ENCODE results near the gene ABRAXAS1. TPM values are rescaled to one million over a fixed set of nuclear protein-coding genes. Genes with fewer than 3 reads are reported as not detected.
"Not testable (repeated sequence)": the region's sequence is repeated elsewhere in the genome, so short reads cannot be mapped to it uniquely, and the experiment has no call there.

The ABRAXAS1 gene
- total RNA-seq, result 10 to 100 TPM; 20.1 to 21.7 TPM

- POLR2A ChIA-PET, result interaction anchor here (0.5 to 1.6 kb wide), 7 partner anchors 10 to 685 kb away, joined by 3 to 14 read pairs (median 3); partner anchors contain the start of genes COQ2, HELQ, HPSE and MRPS18C
- Mint-ChIP-seq H3K4me3 (peak within 1 kb of the TSS; percentile 99), H3K9me3 (no peaks in the 10 kb centered on the region), H3K36me3 (peaks cover under 1% of the 10 kb centered on the region), H3K27ac (peak within 1 kb of the TSS; percentile 98), H3K4me1 (peaks cover 15% of the 10 kb centered on the region), H3K27me3 (no peaks in the 10 kb centered on the region)
- peak; percentile 97 for ATAC-seq (ENCODE audit: low read depth)
- DNase-seq, result peak; percentile 98
These were observed at the start of gene ABRAXAS1 for GRCh38 chr4:83484500-83485461. ABRAXAS1 (minus strand) TSS chr4:83485100; CDS start chr4:83485072, 28 bp downstream.

- Mint-ChIP-seq H3K4me1 (no peaks in the 10 kb centered on the region), H3K9me3 (no peaks in the 10 kb centered on the region), H3K27me3 (peaks cover 25% of the 10 kb centered on the region), H3K36me3 (peaks cover 2% of the 10 kb centered on the region), H3K27ac (no peak overlapping the region), H3K4me3 (no peak overlapping the region)
- POLR2A ChIA-PET, result no interaction called here
- ATAC-seq (ENCODE audit: low read depth) (no peak), DNase-seq (no peak)
These were observed 42.8 kb upstream of the ABRAXAS1 start for GRCh38 chr4:83527671-83528070.

GRCh38 chr4:83522239-83522638 is 37.3 kb upstream of the ABRAXAS1 start:
- Mint-ChIP-seq H3K4me3 (no peak overlapping the region), H3K27ac (no peak overlapping the region), H3K36me3 (peaks cover 2% of the 10 kb centered on the region), H3K9me3 (no peaks in the 10 kb centered on the region), H3K27me3 (peaks cover 11% of the 10 kb centered on the region), H3K4me1 (no peaks in the 10 kb centered on the region)
- DNase-seq, result no peak
- no peak for ATAC-seq (ENCODE audit: low read depth)
- POLR2A ChIA-PET, result no interaction called here

GRCh38 chr4:83516042-83516772 is 31.3 kb upstream of the ABRAXAS1 start:
- H3K9me3 Mint-ChIP-seq, result no peaks in the 10 kb centered on the region
- ATAC-seq (ENCODE audit: low read depth) (no peak), DNase-seq (no peak)
- H3K27ac Mint-ChIP-seq, result no peak overlapping the region
- no peaks in the 10 kb centered on the region for H3K4me1 Mint-ChIP-seq
- POLR2A ChIA-PET, result no interaction called here
- H3K4me3 Mint-ChIP-seq, result no peak overlapping the region
- no peaks in the 10 kb centered on the region for H3K36me3 Mint-ChIP-seq
- peaks cover 3% of the 10 kb centered on the region for H3K27me3 Mint-ChIP-seq

- H3K27me3 Mint-ChIP-seq, result no peaks in the 10 kb centered on the region
- no peak overlapping the region for H3K27ac Mint-ChIP-seq
- no peak overlapping the region for H3K4me3 Mint-ChIP-seq
- H3K9me3 Mint-ChIP-seq, result no peaks in the 10 kb centered on the region
- H3K4me1 Mint-ChIP-seq, result peaks cover 4% of the 10 kb centered on the region
- H3K36me3 Mint-ChIP-seq, result no peaks in the 10 kb centered on the region
- ATAC-seq (ENCODE audit: low read depth), result no peak
- DNase-seq, result no peak
- POLR2A ChIA-PET, result no interaction called here
These were observed 25.5 kb upstream of the ABRAXAS1 start for GRCh38 chr4:83510442-83510841.

GRCh38 chr4:83509156-83509585 is 24.3 kb upstream of the ABRAXAS1 start:
- H3K4me3 Mint-ChIP-seq; ATAC-seq (ENCODE audit: low read depth): not testable (repeated sequence)

GRCh38 chr4:83504996-83505395 is 20.1 kb upstream of the ABRAXAS1 start:
- no peaks in the 10 kb centered on the region for H3K9me3 Mint-ChIP-seq
- ATAC-seq (ENCODE audit: low read depth) (no peak), DNase-seq (no peak)
- POLR2A ChIA-PET, result no interaction called here
- H3K4me3 Mint-ChIP-seq, result no peak overlapping the region
- H3K27me3 Mint-ChIP-seq, result peaks cover 2% of the 10 kb centered on the region
- H3K27ac Mint-ChIP-seq, result peak overlapping the region; percentile 60
- H3K4me1 Mint-ChIP-seq, result peaks cover 10% of the 10 kb centered on the region
- H3K36me3 Mint-ChIP-seq, result no peaks in the 10 kb centered on the region

More at GRCh38 chr4:83509156-83509585, 24.3 kb upstream of the ABRAXAS1 start:
- DNase-seq, H3K27me3 Mint-ChIP-seq, H3K9me3 Mint-ChIP-seq, POLR2A ChIA-PET, H3K36me3 Mint-ChIP-seq, H3K4me1 Mint-ChIP-seq, H3K27ac Mint-ChIP-seq: not testable (repeated sequence)

- Mint-ChIP-seq H3K4me1 (peaks cover 10% of the 10 kb centered on the region), H3K27ac (peak overlapping the region; percentile 60), H3K27me3 (peaks cover 2% of the 10 kb centered on the region), H3K36me3 (no peaks in the 10 kb centered on the region), H3K9me3 (no peaks in the 10 kb centered on the region), H3K4me3 (no peak overlapping the region)
- DNase-seq (no peak), ATAC-seq (ENCODE audit: low read depth) (peak; percentile 10)
- POLR2A ChIA-PET, result no interaction called here
These were observed 19.6 kb upstream of the ABRAXAS1 start for GRCh38 chr4:83504503-83504902.

GRCh38 chr4:83503974-83504373 is 19.1 kb upstream of the ABRAXAS1 start:
- no peak for DNase-seq
- Mint-ChIP-seq H3K9me3 (no peaks in the 10 kb centered on the region), H3K4me3 (no peak overlapping the region)

GRCh38 chr4:83501671-83502070 is 16.8 kb upstream of the ABRAXAS1 start:
- ATAC-seq (ENCODE audit: low read depth); DNase-seq; H3K9me3 Mint-ChIP-seq; H3K36me3 Mint-ChIP-seq; H3K4me3 Mint-ChIP-seq; H3K27me3 Mint-ChIP-seq; H3K27ac Mint-ChIP-seq; POLR2A ChIA-PET: not testable (repeated sequence)
- H3K4me1 Mint-ChIP-seq, result peaks cover 10% of the 10 kb centered on the region

More at GRCh38 chr4:83503974-83504373, 19.1 kb upstream of the ABRAXAS1 start:
- Mint-ChIP-seq H3K27ac (peak overlapping the region; percentile 60), H3K36me3 (no peaks in the 10 kb centered on the region), H3K27me3 (peaks cover 2% of the 10 kb centered on the region), H3K4me1 (peaks cover 8% of the 10 kb centered on the region)
- peak; percentile 81 for ATAC-seq (ENCODE audit: low read depth)
- POLR2A ChIA-PET, result no interaction called here

GRCh38 chr4:83498187-83498586 is 13.3 kb upstream of the ABRAXAS1 start:
- POLR2A ChIA-PET, result no interaction called here
- DNase-seq (no peak), ATAC-seq (ENCODE audit: low read depth) (no peak)
- no peaks in the 10 kb centered on the region for H3K9me3 Mint-ChIP-seq
- H3K4me1 Mint-ChIP-seq, result peaks cover 3% of the 10 kb centered on the region
- H3K27ac Mint-ChIP-seq, result no peak overlapping the region
- no peaks in the 10 kb centered on the region for H3K36me3 Mint-ChIP-seq
- no peak overlapping the region for H3K4me3 Mint-ChIP-seq
- H3K27me3 Mint-ChIP-seq, result peaks cover 8% of the 10 kb centered on the region

- not testable (repeated sequence) for H3K4me1 Mint-ChIP-seq; H3K27me3 Mint-ChIP-seq; H3K36me3 Mint-ChIP-seq; ATAC-seq (ENCODE audit: low read depth); H3K9me3 Mint-ChIP-seq; DNase-seq; H3K4me3 Mint-ChIP-seq; H3K27ac Mint-ChIP-seq
- POLR2A ChIA-PET, result interaction anchor here (0.6 kb wide), 1 partner anchor 176 kb away, joined by 3 read pairs; no protein-coding TSS in a partner anchor
These were observed 11.4 kb upstream of the ABRAXAS1 start for GRCh38 chr4:83496085-83496917.
